ENCODE data around the gene HEG1. TPM values are rescaled to one million over a fixed set of nuclear protein-coding genes. Genes with fewer than 3 reads are reported as not detected.

Gene HEG1
- total and polyA plus RNA-seq, 8 donors: 2.3 to 56.9 (median 21.5) TPM

GRCh38 chr3:124916837-124917409 is 138.9 kb downstream of the HEG1 start:
- no peaks in the 10 kb centered on the region for H3K9me3 ChIP-seq
- H3K36me3 ChIP-seq: peaks cover 0 to 12% (median 0%) of the 10 kb centered on the region in 4 donors
- no peak overlapping the region for H3K27ac ChIP-seq
- no peak overlapping the region for H3K4me3 ChIP-seq
- TF ChIP-seq POLR2A (IDR thresholded peaks at IDR 0.05) (no peak), EP300 (IDR thresholded peaks at IDR 0.05) (no peak), POLR2AphosphoS5 (IDR thresholded peaks at IDR 0.05) (no peak), CTCF (IDR thresholded peaks at IDR 0.05) (no peak)
- DNase-seq: peak in 1 of 2 donors; percentile 24
- 50 to 60% (median 56%) methylated on average over 8 of the region's 8 CpGs for WGBS, 5 donors
- H3K27me3 ChIP-seq: no peaks in the 10 kb centered on the region
- intact Hi-C loops (cut with DNase I; ENCODE audit: low total_unique reads): no loop called here
- no peaks in the 10 kb centered on the region for H3K4me1 ChIP-seq

Small RNAs within 50 kb of the gene (small RNA-seq; reads per million reads assigned to genes)
- 0 reads per million in 4 donors for gene RNA5SP137

Other genes starting within 250 kb of the HEG1 start
- 100 to 1,000 TPM in 2 of 5 donors, 10 to 100 TPM in 3; 49.2 to 205 (median 81.1) TPM for gene ITGB5, start 168.6 kb downstream of the HEG1 start, total RNA-seq
- gene ITGB5, start 168.6 kb downstream of the HEG1 start, polyA plus RNA-seq: 10 to 100 TPM in 2 of 3 donors, 1 to 10 TPM in 1; 8.2 to 16.4 (median 13.8) TPM
- gene MUC13, start 121.2 kb downstream of the HEG1 start, total RNA-seq: 10 to 100 TPM in 4 of 5 donors, under 1 TPM in 1; under 0.01 to 16.5 (median 15.6) TPM
- gene MUC13, start 121.2 kb downstream of the HEG1 start, polyA plus RNA-seq: 1 to 10 TPM; 1.6 to 3.9 (median 2.4) TPM
- gene SLC12A8, start 156.8 kb upstream of the HEG1 start, total RNA-seq: 10 to 100 TPM in 4 of 5 donors, 1 to 10 TPM in 1; 9.4 to 31.7 (median 18.8) TPM
- 1 to 10 TPM; 1.5 to 3.1 (median 2.8) TPM for gene SLC12A8, start 156.8 kb upstream of the HEG1 start, polyA plus RNA-seq

All from stomach (tissue), 9 donors.